Activated CD8-positive, alpha-beta memory T cell treated with anti-CD3 and anti-CD28 coated beads for 24 hours (primary cell): ENCODE data around the gene DTD1.

ENCODE experiments used
- DNase-seq: peaks from one replicate; pipeline ENCODE4 v3.0.0-alpha.2; 2020

Gene DTD1

GRCh38 chr20:18666803-18667415 is 79.1 kb downstream of the DTD1 start:
- DNase-seq: no peak

- no peak for DNase-seq
Measured at GRCh38 chr20:18669241-18670019, 81.6 kb downstream of the DTD1 start.

- no peak for DNase-seq
Measured at GRCh38 chr20:18671203-18671710, 83.4 kb downstream of the DTD1 start.

- no peak for DNase-seq
Measured at GRCh38 chr20:18672834-18673233, 85.0 kb downstream of the DTD1 start.

GRCh38 chr20:18676396-18676795 is 88.5 kb downstream of the DTD1 start:
- DNase-seq: no peak

GRCh38 chr20:18677126-18677525 is 89.3 kb downstream of the DTD1 start:
- no peak for DNase-seq

GRCh38 chr20:18678549-18679419 is 90.9 kb downstream of the DTD1 start:
- DNase-seq: no peak

GRCh38 chr20:18683839-18684238 is 96.0 kb downstream of the DTD1 start:
- no peak for DNase-seq

GRCh38 chr20:18684775-18685174 is 96.9 kb downstream of the DTD1 start:
- DNase-seq: no peak

GRCh38 chr20:18685406-18685805 is 97.6 kb downstream of the DTD1 start:
- DNase-seq: no peak

GRCh38 chr20:18686696-18687095 is 98.8 kb downstream of the DTD1 start:
- no peak for DNase-seq

GRCh38 chr20:18688676-18689075 is 100.8 kb downstream of the DTD1 start:
- DNase-seq: no peak

GRCh38 chr20:18689557-18689956 is 101.7 kb downstream of the DTD1 start:
- DNase-seq: no peak

- DNase-seq: no peak
Measured at GRCh38 chr20:18692447-18692846, 104.6 kb downstream of the DTD1 start.

- DNase-seq: no peak
Measured at GRCh38 chr20:18694071-18694470, 106.2 kb downstream of the DTD1 start.

GRCh38 chr20:18695175-18695574 is 107.3 kb downstream of the DTD1 start:
- no peak for DNase-seq

GRCh38 chr20:18698735-18699380 is 111.0 kb downstream of the DTD1 start:
- DNase-seq: no peak

GRCh38 chr20:18701969-18702368 is 114.1 kb downstream of the DTD1 start:
- DNase-seq: no peak

- no peak for DNase-seq
Measured at GRCh38 chr20:18702736-18703135, 114.9 kb downstream of the DTD1 start.

- DNase-seq: no peak
Measured at GRCh38 chr20:18705490-18705889, 117.6 kb downstream of the DTD1 start.

GRCh38 chr20:18705910-18706309 is 118.1 kb downstream of the DTD1 start:
- no peak for DNase-seq

- no peak for DNase-seq
Measured at GRCh38 chr20:18712131-18712530, 124.3 kb downstream of the DTD1 start.

- no peak for DNase-seq
Measured at GRCh38 chr20:18712882-18713281, 125.0 kb downstream of the DTD1 start.
